Activated CD8-positive, alpha-beta memory T cell treated with anti-CD3 and anti-CD28 coated beads, Interleukin-2, amount 10 ng/mL, durations not matched to agents 7 days and 5 days (primary cell): ENCODE results near the gene RAB27B. TPM values are rescaled to one million over a fixed set of nuclear protein-coding genes. Genes with fewer than 3 reads are reported as not detected.

ENCODE experiments used
- ATAC-seq: fragments of 150-1000 bp; cut with Tn5 transposase; one replicate; pipeline ENCODE4 v1.10.0; 2021; ENCODE audit warnings: moderate library complexity
- CTCF ChIA-PET: fragments of 350-600 bp; sonication (Branson Sonifier 250); formaldehyde crosslinking; loops from one replicate; lab custom pipeline; 2021; ENCODE audit warnings: antibody characterized with exemption; lab: Charles Lee
- DNase-seq: peaks from one replicate; pipeline ENCODE4 v3.0.0-alpha.2; 2020
- H3K27ac Mint-ChIP-seq: one replicate; pipeline ENCODE4 v1.8.0; 2021; ENCODE audit warnings: mild to moderate bottlenecking, mixed read lengths
- H3K27me3 Mint-ChIP-seq: one replicate; pipeline ENCODE4 v1.8.0; 2021; ENCODE audit warnings: mixed read lengths
- H3K36me3 Mint-ChIP-seq: one replicate; pipeline ENCODE4 v1.8.0; 2021; ENCODE audit warnings: mild to moderate bottlenecking, mixed read lengths
- H3K4me1 Mint-ChIP-seq: one replicate; pipeline ENCODE4 v1.8.0; 2021; ENCODE audit warnings: mixed read lengths
- H3K4me3 Mint-ChIP-seq: one replicate; pipeline ENCODE4 v1.8.0; 2021; ENCODE audit warnings: mild to moderate bottlenecking, moderate library complexity, mixed read lengths
- H3K9me3 Mint-ChIP-seq: one replicate; pipeline ENCODE4 v1.8.0; 2022; ENCODE audit warnings: low read depth, mixed read lengths
- total RNA-seq, 2 experiments: library from RNA; stranded (reverse); gene quantifications; one replicate each; pipeline ENCODE4 v1.2.3, GENCODE V29; 2021

The RAB27B gene
- total RNA-seq, 2 experiments from 2014 or later = 0.66 to 3.5 TPM

DNA sequence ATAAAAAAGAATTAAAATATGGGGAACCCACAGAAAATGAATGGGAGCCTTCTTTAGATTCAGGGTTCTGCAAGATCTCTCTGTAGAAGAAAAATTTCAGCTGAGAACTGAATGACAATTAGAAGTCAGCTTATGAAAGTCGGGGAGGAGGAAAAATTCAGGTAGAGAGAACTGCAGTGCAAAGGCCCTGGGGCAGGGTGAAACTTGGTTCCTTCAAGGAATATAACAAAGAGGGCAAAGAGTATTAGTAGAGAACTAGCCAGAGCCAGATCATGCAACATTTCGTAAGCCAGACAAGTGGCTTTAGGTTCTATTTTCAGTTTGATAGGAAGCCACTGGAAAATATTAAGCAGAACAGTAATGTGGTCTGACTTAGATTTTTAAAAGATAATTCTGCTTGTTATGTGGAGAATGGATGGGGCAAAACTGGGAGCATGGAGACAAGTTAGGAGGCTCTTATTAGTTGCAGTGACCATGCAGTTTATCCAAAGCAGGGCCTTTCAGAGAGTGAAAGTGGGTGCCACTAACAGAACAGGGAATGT lies 27.9 kb downstream of the RAB27B start:
- no peak for DNase-seq
- no peak overlapping the region for H3K4me3 Mint-ChIP-seq
- H3K4me1 Mint-ChIP-seq = peaks cover 11% of the 10 kb centered on the region
- no peaks in the 10 kb centered on the region for H3K36me3 Mint-ChIP-seq
- H3K9me3 Mint-ChIP-seq = no peaks in the 10 kb centered on the region
- CTCF ChIA-PET = interaction anchor here (0.9 kb wide), 1 partner anchor 28 kb away, joined by 3 read pairs; the partner anchor contains the start of gene RAB27B
- H3K27ac Mint-ChIP-seq = no peak overlapping the region
- H3K27me3 Mint-ChIP-seq = no peaks in the 10 kb centered on the region
- no peak for ATAC-seq

DNA sequence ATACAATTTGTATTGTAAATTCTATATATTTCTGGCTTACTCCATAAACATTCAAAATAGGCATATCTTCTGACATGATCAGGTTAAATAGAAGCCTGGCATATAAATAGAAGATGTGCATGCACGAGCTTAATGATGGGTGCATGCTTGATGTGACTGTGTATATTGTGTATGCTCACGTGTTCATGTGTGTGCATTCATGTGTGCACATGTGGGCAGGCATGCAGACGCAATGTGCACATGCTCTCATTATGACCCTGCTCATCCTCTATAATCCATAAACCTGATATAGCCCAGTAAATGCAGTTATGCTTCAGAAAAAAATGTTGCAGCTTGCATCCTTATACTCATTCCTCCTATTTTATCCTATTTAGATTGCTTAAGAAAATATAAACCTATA lies 29.2 kb downstream of the RAB27B start:
- ATAC-seq = no peak
- Mint-ChIP-seq H3K27me3 (no peaks in the 10 kb centered on the region), H3K9me3 (no peaks in the 10 kb centered on the region), H3K4me3 (no peak overlapping the region), H3K4me1 (peaks cover 9% of the 10 kb centered on the region), H3K36me3 (no peaks in the 10 kb centered on the region), H3K27ac (no peak overlapping the region)
- DNase-seq = no peak
- CTCF ChIA-PET = no interaction called here

GRCh38 chr18:54859667-54860421 lies 31.6 kb downstream of the RAB27B start:
- H3K4me3 Mint-ChIP-seq = no peak overlapping the region
- ATAC-seq (no peak), DNase-seq (no peak)
- CTCF ChIA-PET = no interaction called here
- no peaks in the 10 kb centered on the region for H3K4me1 Mint-ChIP-seq
- no peak overlapping the region for H3K27ac Mint-ChIP-seq
- no peaks in the 10 kb centered on the region for H3K9me3 Mint-ChIP-seq
- H3K27me3 Mint-ChIP-seq = no peaks in the 10 kb centered on the region
- no peaks in the 10 kb centered on the region for H3K36me3 Mint-ChIP-seq

DNA sequence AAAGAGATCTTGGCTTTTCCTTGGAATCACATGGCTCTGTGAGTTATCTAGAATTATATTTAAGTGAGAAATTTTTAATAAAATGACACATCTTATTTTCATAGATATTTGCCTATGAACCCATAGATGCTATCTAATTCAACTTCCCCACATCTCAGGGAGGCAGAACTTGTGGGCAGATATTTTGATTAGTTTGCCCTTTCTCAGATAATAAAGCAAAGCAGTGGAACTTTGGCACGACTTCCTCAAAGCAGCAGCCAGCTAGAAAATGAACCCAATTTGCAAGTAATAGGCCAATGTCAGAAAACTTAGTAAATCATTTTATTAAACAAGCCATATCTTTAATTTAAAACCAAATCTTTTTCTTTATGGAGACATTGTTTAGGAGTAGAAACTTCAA lies 32.7 kb downstream of the RAB27B start:
- Mint-ChIP-seq H3K36me3 (no peaks in the 10 kb centered on the region), H3K4me1 (no peaks in the 10 kb centered on the region), H3K4me3 (no peak overlapping the region), H3K27ac (no peak overlapping the region), H3K9me3 (no peaks in the 10 kb centered on the region), H3K27me3 (no peaks in the 10 kb centered on the region)
- ATAC-seq (no peak), DNase-seq (no peak)
- CTCF ChIA-PET = no interaction called here

GRCh38 chr18:54867131-54867530 lies 38.9 kb downstream of the RAB27B start:
- Mint-ChIP-seq H3K4me3 (no peak overlapping the region), H3K4me1 (peaks cover 2% of the 10 kb centered on the region), H3K27ac (no peak overlapping the region), H3K36me3 (no peaks in the 10 kb centered on the region), H3K27me3 (peaks cover 2% of the 10 kb centered on the region), H3K9me3 (peaks cover 2% of the 10 kb centered on the region)
- DNase-seq (no peak), ATAC-seq (no peak)
- CTCF ChIA-PET = no interaction called here

DNA sequence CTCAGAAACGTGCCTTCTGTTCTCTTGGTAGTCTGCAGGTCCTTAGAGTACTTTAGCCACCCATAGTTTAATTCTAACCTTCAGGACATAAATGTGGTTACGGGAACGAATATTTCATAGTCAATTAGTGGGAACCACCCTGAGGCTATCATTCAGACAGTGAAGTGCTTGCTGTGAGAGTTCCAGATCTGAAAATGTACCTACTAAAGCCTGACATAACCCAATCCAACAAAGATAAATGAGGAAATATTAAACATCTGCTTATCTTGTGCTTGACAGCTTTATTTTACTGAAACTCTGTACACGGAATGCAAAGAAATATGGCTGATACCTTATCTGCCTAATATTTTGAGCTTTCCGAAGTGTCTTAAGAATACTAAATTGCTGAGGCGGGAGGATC lies 43.0 kb downstream of the RAB27B start:
- H3K4me1 Mint-ChIP-seq = peaks cover 9% of the 10 kb centered on the region
- H3K9me3 Mint-ChIP-seq = peaks cover 2% of the 10 kb centered on the region
- H3K27me3 Mint-ChIP-seq = peaks cover 2% of the 10 kb centered on the region
- no peaks in the 10 kb centered on the region for H3K36me3 Mint-ChIP-seq
- CTCF ChIA-PET = no interaction called here
- no peak overlapping the region for H3K27ac Mint-ChIP-seq
- no peak overlapping the region for H3K4me3 Mint-ChIP-seq
- DNase-seq = no peak
- ATAC-seq = no peak

GRCh38 chr18:54872681-54873080 lies 44.4 kb downstream of the RAB27B start:
- no peak overlapping the region for H3K4me3 Mint-ChIP-seq
- ATAC-seq = no peak
- no peak for DNase-seq
- no peak overlapping the region for H3K27ac Mint-ChIP-seq
- H3K9me3 Mint-ChIP-seq = no peaks in the 10 kb centered on the region
- peaks cover 7% of the 10 kb centered on the region for H3K4me1 Mint-ChIP-seq
- H3K27me3 Mint-ChIP-seq = peaks cover 2% of the 10 kb centered on the region
- H3K36me3 Mint-ChIP-seq = no peaks in the 10 kb centered on the region
- CTCF ChIA-PET = no interaction called here

DNA sequence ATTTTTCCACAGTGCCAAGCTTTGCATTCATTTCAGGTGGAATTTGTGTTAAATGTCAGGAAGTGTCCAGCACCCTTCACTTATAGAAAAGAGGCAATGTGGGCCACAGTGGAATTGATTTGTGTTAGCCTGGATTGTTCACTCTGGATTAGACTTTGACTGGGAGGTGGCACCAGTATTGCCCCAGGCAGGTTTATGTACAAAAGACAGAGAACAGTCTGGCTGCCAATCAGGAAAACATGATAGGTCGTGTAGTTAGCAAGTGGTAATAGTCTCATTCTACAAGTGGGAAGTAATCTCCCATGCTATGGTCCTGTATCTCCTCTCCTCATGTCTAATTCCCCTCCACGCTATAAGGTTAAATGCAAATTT lies 45.6 kb downstream of the RAB27B start:
- no peak for ATAC-seq
- peaks cover 2% of the 10 kb centered on the region for H3K27me3 Mint-ChIP-seq
- DNase-seq = no peak
- H3K36me3 Mint-ChIP-seq = no peaks in the 10 kb centered on the region
- CTCF ChIA-PET = no interaction called here
- H3K4me3 Mint-ChIP-seq = no peak overlapping the region
- peaks cover 7% of the 10 kb centered on the region for H3K4me1 Mint-ChIP-seq
- H3K9me3 Mint-ChIP-seq = no peaks in the 10 kb centered on the region
- H3K27ac Mint-ChIP-seq = no peak overlapping the region

DNA sequence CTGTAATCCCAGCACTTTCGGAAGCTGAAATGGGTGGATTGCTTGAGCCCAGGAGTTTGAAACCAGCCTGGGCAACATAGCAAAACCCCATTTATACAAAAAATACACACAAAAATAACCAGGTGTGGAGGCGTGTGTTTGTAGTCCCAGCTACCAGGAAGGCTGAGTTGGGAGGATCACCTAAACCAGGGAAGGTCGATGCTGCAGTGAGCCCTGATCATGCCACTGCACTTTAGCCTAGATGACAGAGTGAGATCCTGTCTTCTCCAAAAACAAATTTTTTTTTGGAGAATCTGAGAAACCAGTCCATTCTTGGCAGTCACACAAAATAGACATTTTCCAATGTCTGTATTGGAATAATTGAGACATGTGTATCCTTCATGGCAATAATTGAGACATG lies 46.8 kb downstream of the RAB27B start:
- DNase-seq = no peak
- H3K36me3 Mint-ChIP-seq = no peaks in the 10 kb centered on the region
- no peak for ATAC-seq
- H3K4me3 Mint-ChIP-seq = no peak overlapping the region
- H3K4me1 Mint-ChIP-seq = peaks cover 7% of the 10 kb centered on the region
- H3K9me3 Mint-ChIP-seq = no peaks in the 10 kb centered on the region
- H3K27ac Mint-ChIP-seq = no peak overlapping the region
- CTCF ChIA-PET = interaction anchor here (1.1 kb wide), 1 partner anchor 9 kb away, joined by 3 read pairs; no protein-coding TSS in a partner anchor
- H3K27me3 Mint-ChIP-seq = no peaks in the 10 kb centered on the region

GRCh38 chr18:54877076-54877475 lies 48.8 kb downstream of the RAB27B start:
- ATAC-seq = no peak
- CTCF ChIA-PET = no interaction called here
- no peak for DNase-seq
- peaks cover 7% of the 10 kb centered on the region for H3K4me1 Mint-ChIP-seq
- no peaks in the 10 kb centered on the region for H3K9me3 Mint-ChIP-seq
- H3K4me3 Mint-ChIP-seq = no peak overlapping the region
- no peaks in the 10 kb centered on the region for H3K27me3 Mint-ChIP-seq
- H3K36me3 Mint-ChIP-seq = no peaks in the 10 kb centered on the region
- H3K27ac Mint-ChIP-seq = no peak overlapping the region

GRCh38 chr18:54878159-54878622 lies 49.9 kb downstream of the RAB27B start:
- ATAC-seq = no peak
- Mint-ChIP-seq H3K36me3 (no peaks in the 10 kb centered on the region), H3K4me1 (peaks cover 2% of the 10 kb centered on the region), H3K9me3 (no peaks in the 10 kb centered on the region), H3K27ac (no peak overlapping the region), H3K27me3 (no peaks in the 10 kb centered on the region), H3K4me3 (no peak overlapping the region)
- DNase-seq = no peak
- CTCF ChIA-PET = no interaction called here

- CTCF ChIA-PET = no interaction called here
- no peaks in the 10 kb centered on the region for H3K9me3 Mint-ChIP-seq
- H3K27ac Mint-ChIP-seq = no peak overlapping the region
- no peaks in the 10 kb centered on the region for H3K27me3 Mint-ChIP-seq
- no peak overlapping the region for H3K4me3 Mint-ChIP-seq
- H3K36me3 Mint-ChIP-seq = no peaks in the 10 kb centered on the region
- no peaks in the 10 kb centered on the region for H3K4me1 Mint-ChIP-seq
- no peak for ATAC-seq
- DNase-seq = no peak
Measured at GRCh38 chr18:54878659-54879358, 50.5 kb downstream of the RAB27B start.

DNA sequence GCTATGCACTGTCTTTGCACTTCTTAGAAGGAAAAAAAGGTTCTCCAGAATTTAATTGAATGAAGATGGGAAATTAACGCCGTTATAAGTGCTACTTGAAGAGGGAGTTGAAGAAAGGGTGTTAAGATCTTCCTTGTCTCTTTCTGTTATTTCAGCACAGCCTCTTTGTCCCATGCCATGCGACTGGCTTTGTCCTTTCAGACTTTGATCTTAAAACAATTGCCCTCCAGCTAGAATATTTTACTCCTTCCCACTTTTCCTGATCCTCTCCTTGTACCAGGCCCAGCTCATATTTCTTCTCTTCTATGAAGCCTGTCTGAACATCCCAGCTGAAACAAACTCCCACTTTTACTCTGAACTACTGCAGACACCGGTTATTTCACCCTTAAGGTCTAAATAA lies 51.4 kb downstream of the RAB27B start:
- Mint-ChIP-seq H3K4me1 (no peaks in the 10 kb centered on the region), H3K9me3 (no peaks in the 10 kb centered on the region), H3K27me3 (no peaks in the 10 kb centered on the region), H3K27ac (no peak overlapping the region), H3K4me3 (no peak overlapping the region), H3K36me3 (no peaks in the 10 kb centered on the region)
- CTCF ChIA-PET = no interaction called here
- ATAC-seq (no peak), DNase-seq (no peak)
